Nephron (organoid): ENCODE results near the gene RHOBTB3.
A peak's percentile ranks its signal among the peaks of the same experiment; 100 is the strongest.

Experiments used
- H3K27ac Mint-ChIP-seq, 3 experiments: 2 replicates each; pipeline ENCODE4 v1.8.0; 2020; ENCODE audit warnings: mixed read lengths in 3 of 3, mild to moderate bottlenecking in 2 of 3, moderate library complexity in 1 of 3
- H3K27me3 Mint-ChIP-seq: 2 replicates; pipeline ENCODE4 v1.8.0; 2021; ENCODE audit warnings: low read depth, mild to moderate bottlenecking, moderate library complexity, mixed read lengths
- H3K36me3 Mint-ChIP-seq: 2 replicates; pipeline ENCODE4 v1.8.0; 2020; ENCODE audit warnings: low read depth, mixed read lengths
- H3K4me1 Mint-ChIP-seq: 2 replicates; pipeline ENCODE4 v1.8.0; 2020; ENCODE audit warnings: mixed read lengths
- H3K4me3 Mint-ChIP-seq, 3 experiments: 2 replicates each; pipeline ENCODE4 v1.8.0; 2020; ENCODE audit warnings: mild to moderate bottlenecking in 3 of 3, mixed read lengths in 3 of 3, moderate library complexity in 2 of 3
- H3K9me3 Mint-ChIP-seq: 2 replicates; pipeline ENCODE4 v1.8.0; 2020; ENCODE audit warnings: mixed read lengths
- CTCF ChIP-seq, 3 experiments: fragments of 200-600 bp; sonication (generic); IDR thresholded peaks; one replicate each; pipeline ENCODE4 v1.5.0; 2021; ENCODE audit warnings: antibody characterized with exemption in 3 of 3; ENCODE audit not compliant: unreplicated experiment in 3 of 3

RHOBTB3 gene

DNA sequence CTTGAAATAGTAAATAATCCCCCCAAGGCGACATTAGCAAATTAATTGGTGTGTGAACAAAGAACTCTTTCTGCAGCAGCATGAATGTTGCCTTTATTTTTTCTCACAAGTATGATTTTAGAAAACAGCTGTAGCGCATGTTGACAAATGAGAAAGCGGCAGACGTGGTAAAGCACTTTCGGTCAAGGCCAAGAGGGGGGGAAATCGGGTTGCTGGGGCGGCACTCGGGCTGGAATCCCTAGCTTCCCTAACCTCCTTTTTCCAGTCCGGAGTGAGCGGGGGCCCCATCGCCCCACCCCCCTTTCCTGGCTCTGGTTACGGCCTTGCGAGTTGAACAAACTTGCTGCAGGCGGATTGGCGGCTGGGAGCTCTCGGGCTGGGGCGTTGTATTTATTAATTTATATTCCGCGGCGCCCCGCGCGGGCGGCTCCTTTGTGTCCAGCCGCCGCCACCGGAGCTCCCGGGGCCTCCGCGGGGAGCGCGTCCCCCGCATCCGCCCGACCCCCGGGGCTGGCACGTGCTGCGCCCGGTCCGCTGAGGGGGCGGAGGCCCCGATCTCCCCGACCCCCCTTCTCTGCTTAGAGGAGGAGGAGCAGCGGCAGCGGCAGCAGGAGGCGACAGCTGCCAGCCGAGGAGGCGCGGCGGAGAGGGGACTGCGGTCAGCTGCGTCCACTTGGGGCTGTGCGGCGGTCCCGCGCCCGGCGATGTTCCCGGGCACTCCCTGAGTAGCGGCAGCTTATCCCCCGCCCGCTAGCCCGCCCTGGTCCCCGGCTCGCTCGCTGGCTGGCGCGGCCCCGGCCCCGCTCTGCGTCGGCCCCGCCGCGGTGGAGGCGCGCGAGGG is at the start of gene RHOBTB3:
Gene RHOBTB3 (plus strand): TSS at position 607 of the 841 bp plus-strand sequence. CDS start 347 bp downstream, outside the sequence.
- Mint-ChIP-seq H3K4me3 (peak within 1 kb of the TSS; percentile 95 to 98 (median 96)), H3K9me3 (no peaks in the 10 kb centered on the region), H3K36me3 (no peaks in the 10 kb centered on the region), H3K4me1 (peaks cover 76% of the 10 kb centered on the region), H3K27me3 (no peaks in the 10 kb centered on the region), H3K27ac (peak within 1 kb of the TSS; percentile 97 to 99 (median 98))
- TF ChIP-seq CTCF (IDR thresholded peaks at IDR 0.05; ENCODE audit: unreplicated experiment in 3 of 3): no peak

GRCh38 chr5:95682891-95683290 is 48.2 kb upstream of the RHOBTB3 start, which contains the start of gene SPATA9:
Gene SPATA9, minus strand, starts transcription at chr5:95682991. Its CDS starts 137 bp downstream, at chr5:95682854.
- Mint-ChIP-seq H3K4me3 (no peak within 1 kb of the TSS), H3K9me3 (no peaks in the 10 kb centered on the region), H3K27ac (no peak within 1 kb of the TSS), H3K4me1 (no peaks in the 10 kb centered on the region), H3K36me3 (no peaks in the 10 kb centered on the region), H3K27me3 (peaks cover 4% of the 10 kb centered on the region)
- TF ChIP-seq CTCF (IDR thresholded peaks at IDR 0.05; ENCODE audit: unreplicated experiment in 3 of 3): no peak

GRCh38 chr5:95684361-95684760 is 46.8 kb upstream of the RHOBTB3 start:
- Mint-ChIP-seq H3K27ac (no peak overlapping the region), H3K36me3 (no peaks in the 10 kb centered on the region), H3K9me3 (no peaks in the 10 kb centered on the region), H3K4me3 (no peak overlapping the region), H3K4me1 (no peaks in the 10 kb centered on the region), H3K27me3 (peaks cover 3% of the 10 kb centered on the region)
- TF ChIP-seq CTCF (IDR thresholded peaks at IDR 0.05; ENCODE audit: unreplicated experiment in 3 of 3): no peak

- no peaks in the 10 kb centered on the region for H3K4me1 Mint-ChIP-seq
Measured at GRCh38 chr5:95686651-95687050, 44.5 kb upstream of the RHOBTB3 start.

DNA sequence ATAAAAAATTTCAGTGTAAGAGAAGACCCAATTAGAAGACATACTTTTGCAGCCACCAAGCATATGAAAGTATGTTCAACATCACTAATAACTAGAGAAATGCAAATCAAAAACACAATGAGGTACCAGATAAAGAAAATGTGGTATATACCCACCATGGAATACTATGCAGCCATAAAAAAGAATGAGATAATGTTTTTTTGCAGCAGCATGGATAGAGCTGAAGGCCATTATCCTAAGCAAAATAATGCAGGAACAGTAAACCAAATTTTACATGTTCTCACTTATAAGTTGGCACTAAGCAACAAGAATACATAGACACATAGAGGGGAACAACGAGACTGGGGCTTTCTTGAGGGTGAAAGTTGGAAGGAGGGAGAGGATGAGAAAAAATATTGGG is 41.5 kb upstream of the RHOBTB3 start:
- Mint-ChIP-seq H3K27me3 (no peaks in the 10 kb centered on the region), H3K36me3 (no peaks in the 10 kb centered on the region), H3K9me3 (peaks cover 3% of the 10 kb centered on the region), H3K4me1 (no peaks in the 10 kb centered on the region), H3K4me3 (no peak overlapping the region), H3K27ac (no peak overlapping the region)
- TF ChIP-seq CTCF (IDR thresholded peaks at IDR 0.05; ENCODE audit: unreplicated experiment in 3 of 3): no peak

More at GRCh38 chr5:95686651-95687050, 44.5 kb upstream of the RHOBTB3 start:
- no peak for TF ChIP-seq CTCF (IDR thresholded peaks at IDR 0.05; ENCODE audit: unreplicated experiment in 3 of 3)
- H3K27me3 Mint-ChIP-seq: no peaks in the 10 kb centered on the region
- H3K27ac Mint-ChIP-seq: no peak overlapping the region
- peaks cover 3% of the 10 kb centered on the region for H3K9me3 Mint-ChIP-seq
- H3K4me3 Mint-ChIP-seq: no peak overlapping the region
- no peaks in the 10 kb centered on the region for H3K36me3 Mint-ChIP-seq

DNA sequence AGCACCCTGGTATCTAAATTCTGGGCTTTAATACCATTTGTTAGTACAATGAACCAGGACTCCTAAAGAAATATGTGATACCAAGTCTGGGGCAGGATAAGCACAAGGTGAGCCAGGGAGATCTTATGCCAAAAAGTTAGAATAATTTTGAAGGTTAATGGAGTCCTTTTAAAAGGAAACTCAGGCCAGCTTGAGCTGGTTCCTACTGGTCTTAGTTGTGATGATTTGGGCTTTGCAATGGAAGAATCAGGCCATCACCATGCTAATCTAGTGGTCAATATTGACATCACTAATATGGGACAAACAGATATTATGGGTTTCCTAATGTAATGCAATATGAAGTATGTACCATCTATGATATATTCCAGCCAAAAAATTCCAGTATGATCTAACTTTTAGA is 40.8 kb upstream of the RHOBTB3 start:
- peaks cover 3% of the 10 kb centered on the region for H3K9me3 Mint-ChIP-seq
- no peaks in the 10 kb centered on the region for H3K36me3 Mint-ChIP-seq
- H3K27me3 Mint-ChIP-seq: no peaks in the 10 kb centered on the region
- no peaks in the 10 kb centered on the region for H3K4me1 Mint-ChIP-seq
- no peak for TF ChIP-seq CTCF (IDR thresholded peaks at IDR 0.05; ENCODE audit: unreplicated experiment in 3 of 3)
- H3K27ac Mint-ChIP-seq: no peak overlapping the region
- no peak overlapping the region for H3K4me3 Mint-ChIP-seq
